Measurements from ENCODE around the gene CRABP2. TPM values are rescaled to one million over a fixed set of nuclear protein-coding genes. Genes with fewer than 3 reads are reported as not detected.
A peak's percentile ranks its signal among the peaks of the same experiment; 100 is the strongest.

Gene CRABP2
- total RNA-seq, 1 experiment from 2014 or later: 6.3 TPM

- DNase-seq (ENCODE audit: low spot score): no peak
These were observed 35.0 kb downstream of the CRABP2 start for GRCh38 chr1:156670359-156670758.

GRCh38 chr1:156669794-156670193 is 35.6 kb downstream of the CRABP2 start:
- DNase-seq (ENCODE audit: low spot score): no peak

GRCh38 chr1:156668801-156669637 is 36.4 kb downstream of the CRABP2 start:
- DNase-seq (ENCODE audit: low spot score): no peak

GRCh38 chr1:156667968-156668709 is 37.2 kb downstream of the CRABP2 start:
- no peak for DNase-seq (ENCODE audit: low spot score)

- no peak for DNase-seq (ENCODE audit: low spot score)
These were observed 37.8 kb downstream of the CRABP2 start for GRCh38 chr1:156667610-156667967.

- DNase-seq (ENCODE audit: low spot score): no peak
These were observed 38.3 kb downstream of the CRABP2 start for GRCh38 chr1:156666862-156667609.

GRCh38 chr1:156665539-156665938 is 39.8 kb downstream of the CRABP2 start:
- DNase-seq (ENCODE audit: low spot score): no peak

- DNase-seq (ENCODE audit: low spot score): peak; percentile 83
These were observed 40.5 kb downstream of the CRABP2 start for GRCh38 chr1:156664767-156665411.

- DNase-seq (ENCODE audit: low spot score): peak; percentile 75
These were observed 41.2 kb downstream of the CRABP2 start for GRCh38 chr1:156664046-156664766.

- peak; percentile 63 for DNase-seq (ENCODE audit: low spot score)
These were observed 42.2 kb downstream of the CRABP2 start for GRCh38 chr1:156663178-156663577.

- no peak for DNase-seq (ENCODE audit: low spot score)
These were observed 42.7 kb downstream of the CRABP2 start for GRCh38 chr1:156662800-156663055.

- peak; percentile 74 for DNase-seq (ENCODE audit: low spot score)
These were observed 43.2 kb downstream of the CRABP2 start for GRCh38 chr1:156662005-156662799.

- DNase-seq (ENCODE audit: low spot score): no peak
These were observed 44.7 kb downstream of the CRABP2 start for GRCh38 chr1:156660752-156661112.

GRCh38 chr1:156659988-156660751 is 45.2 kb downstream of the CRABP2 start:
- DNase-seq (ENCODE audit: low spot score): peak; percentile 99

- no peak for DNase-seq (ENCODE audit: low spot score)
These were observed 45.8 kb downstream of the CRABP2 start for GRCh38 chr1:156659661-156659987.

GRCh38 chr1:156658945-156659574 is 46.3 kb downstream of the CRABP2 start:
- DNase-seq (ENCODE audit: low spot score): no peak

GRCh38 chr1:156658496-156658895 is 46.9 kb downstream of the CRABP2 start:
- DNase-seq (ENCODE audit: low spot score): no peak

GRCh38 chr1:156657741-156658319 is 47.6 kb downstream of the CRABP2 start:
- peak; percentile 56 for DNase-seq (ENCODE audit: low spot score)
